Activated T-helper 2 cell treated with anti-CD3 and anti-CD28 coated beads, Interferon-gamma antibody, Interleukin-2, Interleukin-4, amounts not matched to agents 10 μg/mL and 5 μg/mL and 100 μg/mL, durations not matched to agents 14 hours and 24 hours and 36 hours (primary cell): ENCODE results near the gene POFUT2. TPM values are rescaled to one million over a fixed set of nuclear protein-coding genes. Genes with fewer than 3 reads are reported as not detected.

Source experiments
- DNase-seq: peaks from one replicate; pipeline ENCODE4 v3.0.0; 2021; ENCODE audit warnings: low spot score
- H3K27ac Mint-ChIP-seq: one replicate; pipeline ENCODE4 v1.8.0; 2021; ENCODE audit warnings: mixed read lengths
- H3K27me3 Mint-ChIP-seq: one replicate; pipeline ENCODE4 v1.8.0; 2021; ENCODE audit warnings: low read depth, mixed read lengths
- H3K36me3 Mint-ChIP-seq: one replicate; pipeline ENCODE4 v1.8.0; 2021; ENCODE audit warnings: low read depth, mixed read lengths
- H3K4me1 Mint-ChIP-seq: one replicate; pipeline ENCODE4 v1.8.0; 2021; ENCODE audit warnings: low read depth, mixed read lengths
- H3K4me3 Mint-ChIP-seq: one replicate; pipeline ENCODE4 v1.8.0; 2021; ENCODE audit warnings: low read depth, mild to moderate bottlenecking, moderate library complexity, mixed read lengths
- H3K9me3 Mint-ChIP-seq: one replicate; pipeline ENCODE4 v1.8.0; 2021; ENCODE audit warnings: mixed read lengths
- intact Hi-C: fragments of 100-400 bp; cut with micrococcal nuclease; formaldehyde crosslinking; loops from one replicate; pipeline ENCODE4 v1.15.1; 2023
- total RNA-seq: library from RNA; stranded (reverse); gene quantifications from 2 replicates; pipeline ENCODE4 v1.2.3, GENCODE V29; 2022

The POFUT2 gene
- total RNA-seq, 1 donor from 2014 or later, result 14.1 TPM

DNA sequence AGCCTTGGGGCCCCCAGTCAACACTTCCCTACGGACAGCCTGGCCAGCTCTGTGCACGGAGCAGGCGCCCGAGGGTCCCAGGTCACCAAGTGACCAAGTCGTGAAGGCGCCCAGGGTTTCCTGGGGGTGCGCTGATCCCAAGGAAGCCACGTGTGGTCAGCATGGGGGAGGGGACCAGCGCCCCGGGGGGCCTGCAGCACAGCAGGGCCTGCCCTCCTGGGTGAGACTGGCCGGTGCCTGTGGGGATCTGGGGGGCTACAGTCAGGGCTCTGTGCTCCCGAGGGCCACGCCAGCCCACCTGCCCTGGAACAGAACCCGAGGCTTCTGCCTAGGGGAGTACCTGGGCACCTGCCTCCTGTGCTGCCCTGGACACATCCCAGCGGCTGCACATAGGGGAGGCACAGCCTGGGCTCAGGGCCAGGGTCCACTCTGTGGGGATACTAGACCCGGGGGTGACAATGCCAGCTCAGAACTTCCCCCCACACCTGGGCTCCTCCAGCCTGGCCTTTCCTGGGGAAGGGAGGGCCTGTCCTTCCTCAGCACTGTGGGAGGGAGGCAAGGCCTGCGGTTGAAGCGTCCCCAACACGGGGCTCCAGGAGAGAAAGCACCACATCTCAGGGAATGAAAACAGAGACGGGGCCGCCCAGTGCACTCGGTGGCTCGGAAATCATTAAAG lies 6.2 kb upstream of the POFUT2 start:
- Mint-ChIP-seq H3K27ac (no peak overlapping the region), H3K27me3 (peaks cover 2% of the 10 kb centered on the region), H3K4me1 (peaks cover 4% of the 10 kb centered on the region), H3K4me3 (no peak overlapping the region), H3K9me3 (no peaks in the 10 kb centered on the region), H3K36me3 (no peaks in the 10 kb centered on the region)
- no peak for DNase-seq
- intact Hi-C loops, result no loop called here

DNA sequence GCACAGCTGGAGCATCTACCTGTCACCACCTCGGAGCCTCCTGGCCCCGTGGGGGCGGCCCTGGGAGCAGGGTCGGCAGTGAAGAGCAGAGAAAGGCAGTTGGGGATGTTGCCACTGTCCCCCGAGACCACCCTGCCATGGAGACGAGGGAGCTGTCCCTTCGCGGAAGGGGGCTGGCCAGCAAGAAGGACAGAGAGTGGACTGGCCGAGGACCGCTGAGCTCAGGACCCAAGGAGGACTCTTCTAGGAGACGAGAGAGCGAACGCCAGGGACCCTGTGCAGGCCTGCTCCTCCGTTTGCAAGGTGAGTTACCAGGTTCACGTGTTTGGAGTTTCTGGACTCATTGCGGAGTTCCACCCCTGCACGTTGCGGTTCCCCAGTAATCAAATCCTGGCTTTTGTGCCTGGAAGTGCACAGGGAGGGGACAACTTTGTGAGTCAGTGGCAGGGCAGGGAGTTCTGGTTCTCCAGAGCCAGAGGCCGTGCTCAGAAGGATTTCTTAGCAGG lies 5.6 kb upstream of the POFUT2 start:
- Mint-ChIP-seq H3K9me3 (no peaks in the 10 kb centered on the region), H3K27me3 (peaks cover 2% of the 10 kb centered on the region), H3K27ac (no peak overlapping the region), H3K4me1 (peaks cover 4% of the 10 kb centered on the region), H3K4me3 (no peak overlapping the region), H3K36me3 (no peaks in the 10 kb centered on the region)
- peak; percentile 7 for DNase-seq
- intact Hi-C loops, result no loop called here

DNA sequence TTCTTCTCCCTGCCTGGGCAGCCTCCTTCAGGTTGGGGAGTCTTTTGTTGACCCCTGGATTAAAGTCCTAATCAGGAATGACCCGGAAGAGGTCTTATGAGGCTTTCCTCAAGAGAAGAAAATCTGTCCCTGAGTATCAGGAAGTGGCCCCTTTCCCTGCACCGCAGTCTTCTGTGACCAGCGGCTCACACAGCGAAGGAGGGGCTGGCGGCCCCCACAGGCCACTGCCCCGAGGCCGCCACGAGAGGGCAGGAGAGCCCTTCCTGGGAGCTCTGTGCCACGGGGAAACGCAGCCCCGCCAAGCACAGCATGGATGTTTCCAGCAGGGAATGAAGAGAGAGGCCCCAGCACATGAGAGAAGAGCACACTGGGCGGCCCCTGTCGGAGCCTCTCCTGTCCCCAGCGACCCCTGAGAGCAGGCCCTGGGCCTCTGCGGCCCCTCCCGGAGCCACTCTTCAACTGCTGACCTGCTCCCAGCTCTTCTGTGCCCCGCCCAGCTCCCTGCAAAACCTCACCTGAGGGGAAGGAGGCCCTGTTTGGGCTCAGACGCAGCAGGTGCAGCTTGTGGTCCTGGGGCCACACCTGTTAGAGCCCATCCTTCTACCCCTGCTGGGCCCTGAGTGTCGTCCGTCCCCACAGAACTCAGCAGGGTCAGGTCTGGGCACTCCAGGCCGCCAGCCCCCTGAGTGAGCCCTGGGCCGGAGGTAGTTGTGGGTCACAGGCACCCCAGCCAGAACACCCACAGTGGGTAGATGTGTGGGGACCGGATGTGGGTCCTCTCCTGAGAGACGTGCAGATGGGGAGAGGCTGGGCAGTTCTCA lies 4.9 kb upstream of the POFUT2 start:
- H3K9me3 Mint-ChIP-seq, result no peaks in the 10 kb centered on the region
- H3K36me3 Mint-ChIP-seq, result no peaks in the 10 kb centered on the region
- peaks cover 2% of the 10 kb centered on the region for H3K27me3 Mint-ChIP-seq
- H3K4me1 Mint-ChIP-seq, result peaks cover 4% of the 10 kb centered on the region
- peak overlapping the region; percentile 42 for H3K27ac Mint-ChIP-seq
- DNase-seq, result peak; percentile 55
- H3K4me3 Mint-ChIP-seq, result no peak overlapping the region
- intact Hi-C loops, result loop anchor here (1.0 kb wide), 2 partner anchors 147 to 527 kb away; no protein-coding TSS in a partner anchor

DNA sequence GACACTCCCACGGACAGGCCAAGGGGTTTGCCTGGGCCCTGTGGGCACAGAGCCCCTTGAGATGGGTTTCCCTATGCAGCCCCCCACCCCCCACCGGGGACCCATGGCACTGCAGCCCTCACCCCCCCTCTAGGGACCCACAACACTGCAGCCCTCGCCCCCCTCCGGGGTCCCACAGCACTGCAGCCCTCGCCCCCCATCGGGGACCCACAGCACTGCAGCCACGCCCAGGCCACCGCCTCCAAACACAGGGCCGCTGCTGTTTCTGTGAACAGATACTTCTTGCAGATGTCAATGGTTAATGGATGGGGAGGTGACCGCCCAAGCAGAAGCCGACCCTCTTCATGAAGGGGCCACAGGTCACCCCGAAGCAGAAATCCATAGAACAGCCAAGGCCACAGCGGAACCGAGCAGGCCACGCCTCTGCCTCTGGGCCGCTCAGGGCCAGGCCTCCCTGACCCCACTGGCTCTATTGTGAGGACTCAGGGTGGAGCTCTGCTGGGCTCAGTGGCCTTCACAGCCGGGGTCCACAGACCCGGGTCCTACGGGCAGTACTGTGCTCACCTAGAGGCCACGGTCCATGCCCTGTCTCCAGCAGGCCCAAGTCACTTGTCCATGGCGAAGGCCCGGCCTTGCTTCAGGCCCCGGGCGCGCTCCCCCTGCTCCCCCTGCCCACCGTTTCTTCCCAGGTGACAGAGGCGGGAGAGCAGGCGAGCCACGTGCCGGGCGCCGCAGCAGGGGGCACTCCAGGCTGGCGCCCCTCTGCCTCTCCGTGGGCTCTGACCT lies 4.1 kb upstream of the POFUT2 start:
- Mint-ChIP-seq H3K9me3 (no peaks in the 10 kb centered on the region), H3K4me1 (peaks cover 4% of the 10 kb centered on the region), H3K27ac (no peak overlapping the region), H3K36me3 (no peaks in the 10 kb centered on the region), H3K4me3 (no peak overlapping the region), H3K27me3 (peaks cover 2% of the 10 kb centered on the region)
- intact Hi-C loops, result loop anchor here (1.0 kb wide), 2 partner anchors 147 to 527 kb away; no protein-coding TSS in a partner anchor
- no peak for DNase-seq

DNA sequence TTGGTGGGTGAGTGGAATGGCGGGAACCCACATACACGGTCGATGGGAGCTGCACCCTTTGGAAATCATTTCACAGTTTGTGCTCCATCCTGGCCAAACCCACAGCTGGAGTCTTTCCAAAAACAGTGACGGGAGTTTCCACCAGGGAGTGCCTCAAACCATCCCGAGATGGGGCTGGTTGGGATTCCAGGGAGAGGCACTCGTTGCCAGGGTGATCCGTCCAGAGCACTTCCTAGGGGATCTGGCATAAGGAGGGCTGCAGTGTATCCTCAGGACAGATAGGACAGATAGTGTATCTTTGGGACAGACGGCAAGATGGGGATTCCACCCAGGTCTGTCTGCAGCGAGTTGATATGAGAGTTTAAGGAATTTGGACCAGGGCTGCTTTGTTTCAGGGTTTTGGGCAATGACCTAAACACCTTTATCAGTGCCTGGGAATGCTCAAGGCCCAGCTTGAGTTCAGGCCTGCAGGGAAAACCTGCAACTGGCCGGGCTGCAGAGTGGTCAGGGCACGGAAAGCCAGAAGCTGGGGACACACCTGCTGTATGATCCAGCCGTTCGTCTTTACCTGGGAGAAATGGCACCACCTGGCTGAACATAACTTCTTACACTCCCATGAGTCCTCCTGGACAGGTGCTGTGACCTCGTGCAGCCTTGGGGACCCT lies 3.4 kb upstream of the POFUT2 start:
- DNase-seq, result peak; percentile 8

DNA sequence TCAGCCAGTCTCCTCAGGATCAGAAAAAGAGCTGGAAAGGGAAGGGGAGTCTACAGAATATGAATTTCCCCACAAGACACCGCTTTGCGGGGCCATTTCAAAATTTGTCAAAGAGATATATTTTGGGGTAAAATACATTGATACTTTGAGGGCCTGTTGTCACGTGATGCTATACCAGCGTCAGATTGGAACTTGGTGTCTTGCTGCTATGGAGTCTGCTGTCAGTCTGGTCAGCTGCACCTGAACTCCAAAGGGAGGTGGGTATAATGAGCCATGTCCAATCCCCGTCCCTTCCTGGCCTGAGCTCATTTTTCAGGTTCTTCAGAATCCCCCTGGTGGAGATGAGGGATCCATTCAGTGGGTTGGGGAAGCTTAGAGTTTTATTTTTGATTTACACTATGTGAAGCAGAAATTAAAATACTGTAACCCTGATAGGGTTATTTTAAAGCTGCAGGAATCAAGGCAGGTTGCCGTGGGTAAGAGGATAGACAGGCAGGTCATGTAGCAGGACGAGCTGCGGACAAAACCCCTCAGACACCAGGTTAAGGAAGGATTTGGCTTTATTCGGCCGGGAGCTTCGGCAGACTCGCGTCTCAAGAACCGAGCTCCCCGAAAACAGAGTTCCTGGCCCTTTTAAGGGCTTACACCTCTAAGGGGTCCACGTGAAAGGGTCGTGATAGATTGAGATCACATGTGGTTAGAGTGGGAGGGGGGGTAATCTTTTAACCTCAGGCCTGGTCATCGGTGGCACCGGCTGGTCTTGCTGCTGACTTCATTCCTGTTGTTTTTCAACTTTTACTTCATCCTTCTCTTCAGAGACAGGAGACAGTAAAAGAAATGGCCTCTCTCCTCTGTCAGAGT lies 2.2 kb upstream of the POFUT2 start:
- H3K4me1 Mint-ChIP-seq, result peaks cover 6% of the 10 kb centered on the region
- peaks cover 8% of the 10 kb centered on the region for H3K36me3 Mint-ChIP-seq
- peaks cover 2% of the 10 kb centered on the region for H3K27me3 Mint-ChIP-seq
- H3K9me3 Mint-ChIP-seq, result no peaks in the 10 kb centered on the region
- H3K4me3 Mint-ChIP-seq, result peak overlapping the region; percentile 60
- intact Hi-C loops, result loop anchor here (5.0 kb wide), 3 partner anchors 138 to 352 kb away; partner anchors contain the start of gene PCBP3
- DNase-seq, result peak; percentile 7
- H3K27ac Mint-ChIP-seq, result no peak overlapping the region

More for the DNA sequence above, 3.4 kb upstream of the POFUT2 start:
- Mint-ChIP-seq H3K9me3 (no peaks in the 10 kb centered on the region), H3K4me1 (peaks cover 6% of the 10 kb centered on the region), H3K4me3 (no peak overlapping the region), H3K36me3 (no peaks in the 10 kb centered on the region), H3K27me3 (peaks cover 2% of the 10 kb centered on the region), H3K27ac (no peak overlapping the region)
- intact Hi-C loops, result no loop called here

DNA sequence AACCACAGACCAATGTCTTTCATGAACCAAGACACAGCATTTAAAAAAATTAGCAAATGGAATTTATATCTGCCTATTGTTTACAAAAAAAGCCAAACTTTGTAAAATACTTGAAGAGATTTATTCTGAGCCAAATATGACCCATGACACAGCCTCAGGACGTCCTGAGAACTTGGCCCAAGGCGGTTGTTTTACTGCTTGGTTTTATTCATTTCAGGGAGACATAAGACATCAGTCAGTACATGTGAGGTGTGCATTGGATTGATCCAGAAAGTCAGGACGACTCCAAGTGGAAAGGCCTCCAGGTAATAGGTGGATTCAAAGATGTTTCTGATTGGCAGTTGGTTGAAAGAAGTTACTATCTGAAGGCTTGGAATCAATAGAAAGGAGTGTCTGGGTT lies 1.4 kb upstream of the POFUT2 start:
- no peak for DNase-seq
- Mint-ChIP-seq H3K36me3 (peaks cover 16% of the 10 kb centered on the region), H3K4me1 (peaks cover 6% of the 10 kb centered on the region), H3K9me3 (no peaks in the 10 kb centered on the region), H3K4me3 (peak overlapping the region; percentile 60), H3K27ac (no peak overlapping the region), H3K27me3 (no peaks in the 10 kb centered on the region)
- intact Hi-C loops, result loop anchor here (5.0 kb wide), 3 partner anchors 137 to 353 kb away; partner anchors contain the start of gene PCBP3

DNA sequence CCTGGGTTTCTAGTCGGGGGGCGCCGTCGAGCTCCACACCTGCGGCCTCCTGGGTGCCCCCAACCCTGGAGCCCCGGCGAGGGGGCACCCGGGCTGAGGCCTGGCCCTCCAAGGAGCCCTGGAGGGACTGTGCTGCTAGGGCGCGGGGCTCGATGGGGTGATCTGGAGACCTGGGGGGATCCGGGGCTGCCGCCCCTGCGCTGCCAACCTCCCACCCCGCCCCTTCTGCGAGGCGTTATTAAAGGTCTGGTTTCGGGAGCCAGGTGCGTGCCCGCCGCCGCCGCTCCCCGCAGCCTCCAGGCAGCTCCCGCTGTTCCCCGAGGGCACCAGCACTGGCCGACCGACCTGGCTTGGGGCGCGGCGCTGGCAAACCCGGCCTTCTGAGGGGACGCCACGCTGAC lies 746 bp upstream of the POFUT2 start:
- H3K4me3 Mint-ChIP-seq, result peak overlapping the region; percentile 60
- H3K27me3 Mint-ChIP-seq, result no peaks in the 10 kb centered on the region
- intact Hi-C loops, result loop anchor here (5.0 kb wide), 3 partner anchors 136 to 354 kb away; partner anchors contain the start of gene PCBP3
- peaks cover 19% of the 10 kb centered on the region for H3K36me3 Mint-ChIP-seq
- H3K9me3 Mint-ChIP-seq, result no peaks in the 10 kb centered on the region
- peaks cover 6% of the 10 kb centered on the region for H3K4me1 Mint-ChIP-seq
- no peak overlapping the region for H3K27ac Mint-ChIP-seq
- DNase-seq, result no peak

DNA sequence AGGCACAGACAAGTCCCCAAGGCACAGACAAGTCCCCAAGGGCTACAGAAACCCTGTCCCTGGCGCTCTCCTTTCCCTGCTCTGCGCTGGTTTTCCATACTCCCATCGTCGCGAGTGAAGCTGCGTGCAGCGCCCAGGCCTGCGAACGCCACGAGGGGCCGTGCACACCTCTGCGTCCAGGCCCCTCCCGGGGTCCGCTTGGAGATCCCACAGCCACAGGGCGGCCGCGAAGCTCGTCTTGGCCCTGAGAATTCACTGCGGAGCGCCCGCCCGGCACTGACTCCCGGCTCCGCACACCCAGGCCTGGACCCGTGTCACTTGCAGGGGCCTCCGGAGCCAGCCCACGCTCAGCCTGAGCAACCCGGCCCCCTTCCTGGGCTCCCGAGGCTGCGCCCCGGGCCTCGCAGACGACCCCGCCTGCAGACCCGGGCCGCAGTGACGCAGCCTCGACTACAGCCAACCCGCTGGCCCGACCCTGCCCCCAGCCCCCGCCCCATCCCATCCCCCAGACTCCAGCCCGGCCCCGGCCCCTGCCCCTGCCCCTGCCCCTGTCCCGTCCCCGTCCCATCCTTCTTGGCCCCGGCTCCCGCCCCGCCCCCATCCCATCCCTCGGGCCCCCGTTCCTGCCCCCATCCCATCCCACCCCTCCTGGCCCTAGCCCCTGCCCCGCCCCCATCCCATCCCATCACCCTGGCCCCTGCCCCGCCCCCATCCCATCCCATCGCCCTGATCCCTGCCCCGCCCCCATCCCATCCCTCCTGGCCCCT lies 841 bp downstream of the POFUT2 start:
- peaks cover 19% of the 10 kb centered on the region for H3K36me3 Mint-ChIP-seq
- peak overlapping the region; percentile 42 for H3K4me3 Mint-ChIP-seq
- no peaks in the 10 kb centered on the region for H3K27me3 Mint-ChIP-seq
- intact Hi-C loops, result loop anchor here (5.0 kb wide), 3 partner anchors 135 to 355 kb away; partner anchors contain the start of gene PCBP3
- H3K9me3 Mint-ChIP-seq, result no peaks in the 10 kb centered on the region
- H3K27ac Mint-ChIP-seq, result no peak overlapping the region
- H3K4me1 Mint-ChIP-seq, result peaks cover 2% of the 10 kb centered on the region
- DNase-seq, result no peak

DNA sequence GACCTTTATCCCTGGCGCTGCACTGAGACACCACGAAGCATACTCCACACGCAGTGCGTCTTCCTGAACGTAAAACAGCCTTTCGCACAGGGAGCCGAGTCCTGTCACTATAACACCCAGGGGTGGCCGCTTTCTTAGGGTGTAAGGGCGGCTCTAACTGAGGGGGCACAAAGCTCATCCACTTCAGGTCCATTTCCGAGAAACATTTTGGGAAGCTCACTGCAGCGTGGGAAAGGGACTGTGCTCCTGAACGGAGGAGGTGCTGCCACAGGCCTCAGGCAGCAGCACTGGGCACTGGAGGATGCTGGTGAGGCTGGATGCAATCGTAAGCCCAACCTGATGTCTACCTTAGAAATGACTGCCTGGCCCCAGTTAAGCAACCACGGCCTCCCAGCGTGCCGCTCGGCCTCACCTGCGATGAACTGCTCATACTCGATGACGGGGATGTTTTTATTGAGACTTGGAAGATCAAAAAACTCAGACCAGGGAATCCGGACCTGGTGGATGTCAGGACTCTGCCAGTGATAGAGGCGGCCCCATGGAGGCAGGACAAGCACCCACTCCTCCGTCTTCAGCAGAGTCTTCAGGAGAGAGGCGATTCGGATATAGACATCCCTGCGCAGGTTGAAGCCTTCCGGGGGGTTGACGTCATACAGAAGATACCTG lies 2.3 kb downstream of the POFUT2 start:
- Mint-ChIP-seq H3K4me3 (peak overlapping the region; percentile 53), H3K36me3 (peaks cover 27% of the 10 kb centered on the region), H3K9me3 (no peaks in the 10 kb centered on the region), H3K27ac (no peak overlapping the region), H3K4me1 (peaks cover 2% of the 10 kb centered on the region), H3K27me3 (no peaks in the 10 kb centered on the region)
- no peak for DNase-seq
- intact Hi-C loops, result loop anchor here (5.0 kb wide), 3 partner anchors 133 to 357 kb away; partner anchors contain the start of gene PCBP3
